H1 (cell line): ENCODE measurements around the gene BRINP3. TPM values are rescaled to one million over a fixed set of nuclear protein-coding genes. Genes with fewer than 3 reads are reported as not detected.

ENCODE experiments used
- TAF7 ChIP-seq: optimal IDR thresholded peaks from 2 replicates; pipeline ENCODE3; 2011; ENCODE audit warnings: low read depth, mild to moderate bottlenecking, inconsistent platforms, low read length, moderate library complexity, borderline replicate concordance
- polyA plus RNA-seq, 7 experiments: library from polyadenylated mRNA; depleted of rRNA in 3 of 7; stranded (reverse) in 5 of 7; unstranded in 2 of 7; fragments of >200 nt in 5 of 7; fragments of 200-250 nt in 2 of 7; gene quantifications; 1 replicate in 5 of 7; 2 replicates in 1 of 7; 4 replicates in 1 of 7; pipeline versions ENCODE4 v1.2.1 to v1.2.3, GENCODE V29; 2011 to 2013; ENCODE audit warnings: missing spikeins in 2 of 7, mixed read lengths in 2 of 7
- total RNA-seq: library from RNA; stranded (reverse); fragmentation: NEBNext Ultra II Directional; extraction: Animal tissue kit (Norgen Biotek cat#: 25700); gene quantifications from 2 replicates; pipeline ENCODE4 v1.2.1, GENCODE V29; 2021
- TF ChIP-seq, protein P1 (sequence below): fragments of 300-600 bp; sonication (generic); IDR thresholded peaks from 2 replicates; pipeline ENCODE4 v1.7.1; 2012; ENCODE audit warnings: low read length, moderate library complexity, mild to moderate bottlenecking, inconsistent platforms; ENCODE audit not compliant: insufficient replicate concordance

BRINP3 gene
- total and polyA plus RNA-seq, 2 of the 8 experiments (the other 6 are each of a cell fraction or from before 2014, with no cell fraction given), result not detected

- TF ChIP-seq, protein P1, sequence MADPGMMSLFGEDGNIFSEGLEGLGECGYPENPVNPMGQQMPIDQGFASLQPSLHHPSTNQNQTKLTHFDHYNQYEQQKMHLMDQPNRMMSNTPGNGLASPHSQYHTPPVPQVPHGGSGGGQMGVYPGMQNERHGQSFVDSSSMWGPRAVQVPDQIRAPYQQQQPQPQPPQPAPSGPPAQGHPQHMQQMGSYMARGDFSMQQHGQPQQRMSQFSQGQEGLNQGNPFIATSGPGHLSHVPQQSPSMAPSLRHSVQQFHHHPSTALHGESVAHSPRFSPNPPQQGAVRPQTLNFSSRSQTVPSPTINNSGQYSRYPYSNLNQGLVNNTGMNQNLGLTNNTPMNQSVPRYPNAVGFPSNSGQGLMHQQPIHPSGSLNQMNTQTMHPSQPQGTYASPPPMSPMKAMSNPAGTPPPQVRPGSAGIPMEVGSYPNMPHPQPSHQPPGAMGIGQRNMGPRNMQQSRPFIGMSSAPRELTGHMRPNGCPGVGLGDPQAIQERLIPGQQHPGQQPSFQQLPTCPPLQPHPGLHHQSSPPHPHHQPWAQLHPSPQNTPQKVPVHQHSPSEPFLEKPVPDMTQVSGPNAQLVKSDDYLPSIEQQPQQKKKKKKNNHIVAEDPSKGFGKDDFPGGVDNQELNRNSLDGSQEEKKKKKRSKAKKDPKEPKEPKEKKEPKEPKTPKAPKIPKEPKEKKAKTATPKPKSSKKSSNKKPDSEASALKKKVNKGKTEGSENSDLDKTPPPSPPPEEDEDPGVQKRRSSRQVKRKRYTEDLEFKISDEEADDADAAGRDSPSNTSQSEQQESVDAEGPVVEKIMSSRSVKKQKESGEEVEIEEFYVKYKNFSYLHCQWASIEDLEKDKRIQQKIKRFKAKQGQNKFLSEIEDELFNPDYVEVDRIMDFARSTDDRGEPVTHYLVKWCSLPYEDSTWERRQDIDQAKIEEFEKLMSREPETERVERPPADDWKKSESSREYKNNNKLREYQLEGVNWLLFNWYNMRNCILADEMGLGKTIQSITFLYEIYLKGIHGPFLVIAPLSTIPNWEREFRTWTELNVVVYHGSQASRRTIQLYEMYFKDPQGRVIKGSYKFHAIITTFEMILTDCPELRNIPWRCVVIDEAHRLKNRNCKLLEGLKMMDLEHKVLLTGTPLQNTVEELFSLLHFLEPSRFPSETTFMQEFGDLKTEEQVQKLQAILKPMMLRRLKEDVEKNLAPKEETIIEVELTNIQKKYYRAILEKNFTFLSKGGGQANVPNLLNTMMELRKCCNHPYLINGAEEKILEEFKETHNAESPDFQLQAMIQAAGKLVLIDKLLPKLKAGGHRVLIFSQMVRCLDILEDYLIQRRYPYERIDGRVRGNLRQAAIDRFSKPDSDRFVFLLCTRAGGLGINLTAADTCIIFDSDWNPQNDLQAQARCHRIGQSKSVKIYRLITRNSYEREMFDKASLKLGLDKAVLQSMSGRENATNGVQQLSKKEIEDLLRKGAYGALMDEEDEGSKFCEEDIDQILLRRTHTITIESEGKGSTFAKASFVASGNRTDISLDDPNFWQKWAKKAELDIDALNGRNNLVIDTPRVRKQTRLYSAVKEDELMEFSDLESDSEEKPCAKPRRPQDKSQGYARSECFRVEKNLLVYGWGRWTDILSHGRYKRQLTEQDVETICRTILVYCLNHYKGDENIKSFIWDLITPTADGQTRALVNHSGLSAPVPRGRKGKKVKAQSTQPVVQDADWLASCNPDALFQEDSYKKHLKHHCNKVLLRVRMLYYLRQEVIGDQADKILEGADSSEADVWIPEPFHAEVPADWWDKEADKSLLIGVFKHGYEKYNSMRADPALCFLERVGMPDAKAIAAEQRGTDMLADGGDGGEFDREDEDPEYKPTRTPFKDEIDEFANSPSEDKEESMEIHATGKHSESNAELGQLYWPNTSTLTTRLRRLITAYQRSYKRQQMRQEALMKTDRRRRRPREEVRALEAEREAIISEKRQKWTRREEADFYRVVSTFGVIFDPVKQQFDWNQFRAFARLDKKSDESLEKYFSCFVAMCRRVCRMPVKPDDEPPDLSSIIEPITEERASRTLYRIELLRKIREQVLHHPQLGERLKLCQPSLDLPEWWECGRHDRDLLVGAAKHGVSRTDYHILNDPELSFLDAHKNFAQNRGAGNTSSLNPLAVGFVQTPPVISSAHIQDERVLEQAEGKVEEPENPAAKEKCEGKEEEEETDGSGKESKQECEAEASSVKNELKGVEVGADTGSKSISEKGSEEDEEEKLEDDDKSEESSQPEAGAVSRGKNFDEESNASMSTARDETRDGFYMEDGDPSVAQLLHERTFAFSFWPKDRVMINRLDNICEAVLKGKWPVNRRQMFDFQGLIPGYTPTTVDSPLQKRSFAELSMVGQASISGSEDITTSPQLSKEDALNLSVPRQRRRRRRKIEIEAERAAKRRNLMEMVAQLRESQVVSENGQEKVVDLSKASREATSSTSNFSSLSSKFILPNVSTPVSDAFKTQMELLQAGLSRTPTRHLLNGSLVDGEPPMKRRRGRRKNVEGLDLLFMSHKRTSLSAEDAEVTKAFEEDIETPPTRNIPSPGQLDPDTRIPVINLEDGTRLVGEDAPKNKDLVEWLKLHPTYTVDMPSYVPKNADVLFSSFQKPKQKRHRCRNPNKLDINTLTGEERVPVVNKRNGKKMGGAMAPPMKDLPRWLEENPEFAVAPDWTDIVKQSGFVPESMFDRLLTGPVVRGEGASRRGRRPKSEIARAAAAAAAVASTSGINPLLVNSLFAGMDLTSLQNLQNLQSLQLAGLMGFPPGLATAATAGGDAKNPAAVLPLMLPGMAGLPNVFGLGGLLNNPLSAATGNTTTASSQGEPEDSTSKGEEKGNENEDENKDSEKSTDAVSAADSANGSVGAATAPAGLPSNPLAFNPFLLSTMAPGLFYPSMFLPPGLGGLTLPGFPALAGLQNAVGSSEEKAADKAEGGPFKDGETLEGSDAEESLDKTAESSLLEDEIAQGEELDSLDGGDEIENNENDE, result no peak
- TF ChIP-seq TAF7, result no peak
These were observed 16.8 kb upstream of the BRINP3 start (continued) for GRCh38 chr1:190494451-190494850.
